K562 (cell line): ENCODE measurements around the gene CTNS.

Source experiments
- CTCF ChIP-seq, 3 experiments: IDR thresholded peaks in 2 of 3; conservative IDR thresholded peaks in 1 of 3; 2 replicates each; pipeline ENCODE4 v1.5.1; 2011 to 2012; ENCODE audit warnings: low read length in 3 of 3, mild to moderate bottlenecking in 3 of 3, control low read depth in 2 of 3, improper control_type of control experiment in 1 of 3, inconsistent platforms in 1 of 3, low read depth in 1 of 3, mixed read lengths in 1 of 3, moderate library complexity in 1 of 3; ENCODE audit not compliant: insufficient read depth in 2 of 3
- DIDO1 ChIP-seq: fragments of 450-650 bp; IDR thresholded peaks from 2 replicates; pipeline ENCODE4 v1.6.1; 2016; ENCODE audit warnings: low read depth, missing biosample characterization, missing genetic modification characterization
- FOSL1 ChIP-seq: fragments of 200-800 bp; sonication (Bioruptor generic); conservative IDR thresholded peaks from 2 replicates; pipeline ENCODE4 v1.6.1; 2016; ENCODE audit warnings: missing genetic modification characterization, missing compliant biosample characterization
- MYC ChIP-seq, 2 experiments: fragments of 250-450 bp in 1 of 2; sonication (Bioruptor Pico) in 1 of 2; IDR thresholded peaks; 2 replicates each; pipeline versions ENCODE4 v1.5.1 to v1.6.1; 2012 to 2021; ENCODE audit warnings: low read depth in 2 of 2, borderline replicate concordance in 1 of 2, improper control_type of control experiment in 1 of 2, low read length in 1 of 2, mild to moderate bottlenecking in 1 of 2, moderate library complexity in 1 of 2
- SMAD1 ChIP-seq: fragments of 150-350 bp; IDR thresholded peaks from 2 replicates; pipeline ENCODE4 v1.6.1; 2014; ENCODE audit warnings: low read length, low read depth; ENCODE audit not compliant: partially characterized antibody
- STAT6 ChIP-seq: sonication (generic); formaldehyde crosslinking; IDR thresholded peaks from 2 replicates; pipeline ENCODE4 v1.8.1; 2023; ENCODE audit warnings: mild to moderate bottlenecking, missing genetic modification reagents

GRCh38 chr17:3626831-3627768 lies 9.5 kb upstream of the CTNS start:
- no peak for TF ChIP-seq SMAD1
- no peak for TF ChIP-seq MYC (IDR thresholded peaks at IDR 0.05; ENCODE audit: low read depth, low read length)
- no peak for TF ChIP-seq MYC (CRISPR knock-in tag; IDR thresholded peaks at IDR 0.05; ENCODE audit: borderline replicate concordance, low read depth)
- no peak for TF ChIP-seq CTCF (IDR thresholded peaks at IDR 0.05 in 2 of 3, conservative IDR thresholded peaks at IDR 0.05 in 1 of 3; ENCODE audit: insufficient read depth in 2 of 3, low read depth in 1 of 3, low read length in 3 of 3)
- no peak for TF ChIP-seq DIDO1
- no peak for TF ChIP-seq STAT6
- TF ChIP-seq FOSL1 (tag) = no peak
